Neuronal stem cell (in vitro differentiated cells): ENCODE measurements around the gene TPM2.
A peak's percentile ranks its signal among the peaks of the same experiment; 100 is the strongest.

Source experiments
- DNase-seq: peaks from one replicate; pipeline ENCODE4 v3.0.0-alpha.2; 2013; ENCODE audit warnings: low spot score
- H2AFZ ChIP-seq: one replicate; pipeline ENCODE4 v1.6.1; 2013; ENCODE audit warnings: mild to moderate bottlenecking, low read length, inconsistent platforms
- H2AK5ac ChIP-seq: 2 replicates; pipeline ENCODE4 v1.6.1; 2013; ENCODE audit warnings: low read depth, mild to moderate bottlenecking, inconsistent platforms, low read length, moderate library complexity, mixed read lengths
- H2BK120ac ChIP-seq: 2 replicates; pipeline ENCODE4 v1.6.1; 2013; ENCODE audit warnings: low read depth, mild to moderate bottlenecking, inconsistent platforms, low read length, moderate library complexity, mixed read lengths
- H2BK12ac ChIP-seq: one replicate; pipeline ENCODE4 v1.6.1; 2013; ENCODE audit warnings: low read length, inconsistent platforms
- H2BK15ac ChIP-seq: 2 replicates; pipeline ENCODE4 v1.6.1; 2013; ENCODE audit warnings: mild to moderate bottlenecking, low read length, inconsistent platforms, mixed read lengths
- H2BK5ac ChIP-seq: one replicate; pipeline ENCODE4 v1.6.1; 2013; ENCODE audit warnings: inconsistent platforms, mild to moderate bottlenecking, low read length, moderate library complexity
- H3K14ac ChIP-seq: one replicate; pipeline ENCODE4 v1.6.1; 2013; ENCODE audit warnings: low read length, inconsistent platforms
- H3K18ac ChIP-seq: 2 replicates; pipeline ENCODE4 v1.6.1; 2013; ENCODE audit warnings: low read length, inconsistent platforms
- H3K23ac ChIP-seq: 2 replicates; pipeline ENCODE4 v1.6.1; 2013; ENCODE audit warnings: low read depth, mild to moderate bottlenecking, mixed read lengths, low read length, inconsistent platforms; ENCODE audit not compliant: poor library complexity
- H3K27ac ChIP-seq: replicated peaks from 3 replicates; pipeline ENCODE4 v1.5.1; 2013; ENCODE audit warnings: low read length, inconsistent platforms
- H3K27me3 ChIP-seq, 3 experiments: 2 replicates each; pipeline ENCODE4 v1.6.1; 2013; ENCODE audit warnings: low read length in 3 of 3, mild to moderate bottlenecking in 2 of 3, inconsistent platforms in 1 of 3, low read depth in 1 of 3, mixed read lengths in 1 of 3, moderate library complexity in 1 of 3; ENCODE audit not compliant: control insufficient read depth in 3 of 3, insufficient read depth in 3 of 3
- H3K36me3 ChIP-seq, 2 donors: replicated peaks in 1 of 2; 2 replicates each; pipeline ENCODE4 v1.6.1; 2013; ENCODE audit warnings: low read length in 2 of 2; ENCODE audit not compliant: control insufficient read depth in 2 of 2, insufficient read depth in 2 of 2
- H3K4ac ChIP-seq: 2 replicates; pipeline ENCODE4 v1.6.1; 2013; ENCODE audit warnings: inconsistent platforms, mild to moderate bottlenecking, low read length, moderate library complexity
- H3K4me1 ChIP-seq, 2 donors: 1 replicate in 1 of 2; 2 replicates in 1 of 2; pipeline ENCODE4 v1.6.1; 2013; ENCODE audit warnings: low read length in 2 of 2, low read depth in 1 of 2; ENCODE audit not compliant: control insufficient read depth in 2 of 2, insufficient read depth in 1 of 2
- H3K4me2 ChIP-seq: one replicate; pipeline ENCODE4 v1.6.1; 2013; ENCODE audit warnings: mild to moderate bottlenecking, low read length, inconsistent platforms; ENCODE audit not compliant: insufficient read depth, poor library complexity, severe bottlenecking
- H3K4me3 ChIP-seq, 2 donors: 2 replicates each; pipeline ENCODE4 v1.5.1; 2013; ENCODE audit warnings: low read length in 2 of 2, mild to moderate bottlenecking in 2 of 2, inconsistent platforms in 1 of 2, moderate library complexity in 1 of 2
- H3K79me1 ChIP-seq: one replicate; pipeline ENCODE4 v1.6.1; 2013; ENCODE audit warnings: low read depth, mild to moderate bottlenecking, inconsistent platforms, low read length, moderate library complexity
- H3K9ac ChIP-seq: one replicate; pipeline ENCODE4 v1.6.1; 2013; ENCODE audit warnings: mild to moderate bottlenecking, low read depth, low read length, inconsistent platforms; ENCODE audit not compliant: poor library complexity
- H3K9me3 ChIP-seq, 2 donors: replicated peaks in 1 of 2; 2 replicates each; pipeline versions ENCODE3 to v1.6.1; 2013; ENCODE audit warnings: low read length in 2 of 2, mild to moderate bottlenecking in 2 of 2, inconsistent platforms in 1 of 2, low read depth in 1 of 2, mixed read lengths in 1 of 2, moderate library complexity in 1 of 2; ENCODE audit not compliant: control insufficient read depth in 2 of 2, insufficient read depth in 1 of 2
- H4K8ac ChIP-seq: one replicate; pipeline ENCODE4 v1.6.1; 2013; ENCODE audit warnings: low read depth, mild to moderate bottlenecking, inconsistent platforms, low read length, moderate library complexity
- H4K91ac ChIP-seq: one replicate; pipeline ENCODE4 v1.6.1; 2013; ENCODE audit warnings: low read length, low read depth, mild to moderate bottlenecking, inconsistent platforms; ENCODE audit not compliant: poor library complexity
- WGBS, 2 donors: extraction: QIAGEN DNeasy Blood & Tissue Kit; methylation state at CpG; one replicate each; pipeline ENCODE4 v1.1.7; 2013; ENCODE audit warnings: missing lambda C conversion rate in 2 of 2, mixed read lengths in 1 of 2; ENCODE audit not compliant: insufficient read length in 2 of 2, insufficient replicate concordance in 1 of 2; ENCODE audit errors: extremely low coverage in 2 of 2; 5-methylcytosine and 5-hydroxymethylcytosine counted together

TPM2 gene

DNA sequence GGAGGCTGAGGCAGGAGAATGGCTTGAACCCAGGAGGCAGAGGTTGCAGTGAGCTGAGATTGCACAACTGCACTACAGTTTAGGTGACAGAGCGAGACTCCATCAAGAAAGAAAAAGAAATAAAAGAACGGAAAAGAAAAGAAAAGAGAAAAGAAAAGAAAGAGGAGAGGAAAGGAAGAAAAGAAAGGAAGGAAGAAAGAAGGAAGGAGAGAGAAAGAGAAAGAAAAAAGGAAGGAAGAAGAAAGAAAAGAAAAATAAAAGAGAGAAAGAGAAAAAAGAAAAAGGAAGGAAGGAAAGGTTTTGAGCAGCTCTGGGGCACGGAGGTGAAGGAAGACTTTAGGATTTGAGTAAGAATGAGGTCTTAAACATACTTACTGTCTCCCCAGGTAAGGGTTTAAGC lies 23.9 kb upstream of the TPM2 start:
- no CpG with 5 or more reads among the region's 3 CpGs for WGBS, 2 donors

DNA sequence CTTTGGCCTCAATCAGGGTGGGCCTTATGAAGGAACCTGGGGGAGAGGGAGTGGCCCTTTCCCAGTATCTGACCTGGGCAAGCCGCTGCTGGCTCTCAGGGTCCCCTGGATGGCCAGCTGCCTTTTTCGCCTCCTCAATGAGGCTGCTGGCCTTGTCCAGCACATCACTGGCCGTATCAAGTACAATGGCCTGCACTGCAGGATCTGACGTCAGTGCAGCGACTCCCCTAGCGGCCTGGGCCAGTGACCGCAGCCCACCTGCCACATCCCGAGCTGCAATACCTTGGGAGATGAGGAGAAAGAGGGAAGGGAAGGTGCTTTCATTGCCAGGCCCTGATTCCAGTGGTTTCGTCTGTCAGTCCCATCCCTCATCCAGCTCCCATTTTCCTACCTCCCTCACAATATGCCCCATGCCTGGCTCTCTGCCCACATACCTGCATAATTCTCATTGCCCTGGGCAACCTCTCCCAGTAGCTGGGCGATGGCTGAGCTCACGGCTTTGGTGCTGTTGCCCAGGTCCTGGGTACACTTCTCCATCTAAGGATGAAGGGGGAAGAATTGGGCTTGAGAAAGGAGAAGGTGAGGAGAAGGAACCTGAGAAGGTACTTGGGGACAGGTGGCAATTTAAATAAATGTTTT lies 23.2 kb upstream of the TPM2 start:
- Histone ChIP-seq H3K27me3 (no peaks in the 10 kb centered on the region), H4K8ac (no peak overlapping the region), H2BK12ac (no peak overlapping the region), H2BK15ac (no peak overlapping the region), H3K9me3 (no peaks in the 10 kb centered on the region), H3K23ac (no peak overlapping the region), H3K14ac (no peak overlapping the region), H3K4me2 (no peak overlapping the region), H3K27ac (no peak overlapping the region), H3K18ac (no peak overlapping the region), H4K91ac (no peak overlapping the region), H3K79me1 (peaks cover 2% of the 10 kb centered on the region), H3K4me1 (no peaks in the 10 kb centered on the region), H3K4ac (no peak overlapping the region), H3K36me3 (peaks cover 69 to 94% of the 10 kb centered on the region in 2 donors), H2BK5ac (no peak overlapping the region), H2BK120ac (no peak overlapping the region), H3K9ac (no peak overlapping the region), H3K4me3 (no peak overlapping the region), H2AFZ (no peak overlapping the region), H2AK5ac (no peak overlapping the region)
- no peak for DNase-seq
- WGBS, 2 donors = no CpG with 5 or more reads among the region's 11 CpGs

More for the DNA sequence above, 23.9 kb upstream of the TPM2 start:
- Histone ChIP-seq H2AK5ac (no peak overlapping the region), H2BK120ac (no peak overlapping the region), H3K4me2 (no peak overlapping the region), H3K23ac (no peak overlapping the region), H2BK15ac (no peak overlapping the region), H3K9me3 (no peaks in the 10 kb centered on the region), H4K91ac (no peak overlapping the region), H3K14ac (no peak overlapping the region), H3K79me1 (peaks cover 2% of the 10 kb centered on the region), H3K4ac (no peak overlapping the region), H3K4me1 (no peaks in the 10 kb centered on the region), H3K27ac (no peak overlapping the region), H4K8ac (no peak overlapping the region), H2AFZ (no peak overlapping the region), H3K9ac (no peak overlapping the region), H3K18ac (no peak overlapping the region), H2BK5ac (no peak overlapping the region), H2BK12ac (no peak overlapping the region), H3K36me3 (peaks cover 70 to 94% of the 10 kb centered on the region in 2 donors), H3K27me3 (no peaks in the 10 kb centered on the region), H3K4me3 (no peak overlapping the region)
- DNase-seq = no peak

DNA sequence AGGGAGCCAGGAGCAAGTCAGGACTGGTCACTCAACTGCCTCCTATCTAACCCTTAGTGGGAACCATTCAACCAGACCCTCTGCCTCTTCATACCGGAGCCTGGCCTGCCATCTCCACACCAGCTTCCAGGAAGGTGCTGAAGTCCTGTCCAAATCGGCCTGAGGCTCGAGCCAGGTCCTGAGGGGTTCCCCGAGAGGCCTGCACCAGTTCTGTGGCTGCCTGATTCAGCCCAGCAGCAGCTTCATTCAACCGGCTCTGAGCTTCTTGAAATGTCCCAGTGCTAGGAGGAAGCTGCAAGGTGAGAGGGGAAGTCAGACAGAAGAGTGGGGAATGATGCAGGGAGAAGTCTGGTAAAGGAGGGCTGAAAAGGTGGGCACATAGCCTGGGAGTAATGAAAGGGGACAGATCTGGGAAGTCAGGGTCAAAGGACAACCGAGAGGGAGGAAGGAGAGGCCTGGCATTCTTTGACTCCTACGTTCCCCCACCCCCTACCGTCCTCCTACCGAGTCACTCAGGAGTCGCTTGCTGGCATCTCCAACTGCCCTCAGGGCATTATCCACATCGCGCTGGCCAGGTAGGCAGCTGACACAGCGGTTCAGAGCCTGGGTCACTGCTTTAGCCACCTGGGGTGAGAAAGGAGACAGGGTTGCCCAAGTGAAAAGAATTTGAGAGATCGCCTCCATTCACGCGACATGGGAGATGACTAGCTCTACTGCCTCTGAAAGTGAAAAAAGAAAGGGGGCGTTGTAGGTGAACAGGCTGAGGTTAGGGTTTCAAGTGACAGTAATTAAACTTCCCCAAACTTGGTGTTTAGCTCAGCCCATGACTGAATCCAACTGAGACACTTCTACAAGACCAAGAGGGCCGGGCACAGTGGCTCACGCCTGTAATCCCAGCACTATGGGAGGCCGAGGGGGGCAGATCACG lies 22.0 kb upstream of the TPM2 start:
- H3K14ac ChIP-seq = no peak overlapping the region
- no peak overlapping the region for H2BK15ac ChIP-seq
- no peak overlapping the region for H4K91ac ChIP-seq
- WGBS, 2 donors = no CpG with 5 or more reads among the region's 21 CpGs
- no peak overlapping the region for H3K27ac ChIP-seq
- no peak overlapping the region for H3K9ac ChIP-seq
- no peaks in the 10 kb centered on the region for H3K27me3 ChIP-seq
- no peaks in the 10 kb centered on the region for H3K9me3 ChIP-seq
- H2BK120ac ChIP-seq = no peak overlapping the region
- H3K23ac ChIP-seq = no peak overlapping the region
- DNase-seq = no peak
- H3K4ac ChIP-seq = no peak overlapping the region
- H2AFZ ChIP-seq = no peak overlapping the region
- no peak overlapping the region for H3K4me3 ChIP-seq
- peaks cover 69 to 94% of the 10 kb centered on the region in 2 donors for H3K36me3 ChIP-seq
- H3K4me2 ChIP-seq = no peak overlapping the region
- no peak overlapping the region for H4K8ac ChIP-seq
- no peak overlapping the region for H2BK12ac ChIP-seq
- peaks cover 2% of the 10 kb centered on the region for H3K79me1 ChIP-seq
- peak overlapping the region; percentile 78 for H2BK5ac ChIP-seq
- H3K18ac ChIP-seq = no peak overlapping the region
- H3K4me1 ChIP-seq = no peaks in the 10 kb centered on the region
- H2AK5ac ChIP-seq = no peak overlapping the region

DNA sequence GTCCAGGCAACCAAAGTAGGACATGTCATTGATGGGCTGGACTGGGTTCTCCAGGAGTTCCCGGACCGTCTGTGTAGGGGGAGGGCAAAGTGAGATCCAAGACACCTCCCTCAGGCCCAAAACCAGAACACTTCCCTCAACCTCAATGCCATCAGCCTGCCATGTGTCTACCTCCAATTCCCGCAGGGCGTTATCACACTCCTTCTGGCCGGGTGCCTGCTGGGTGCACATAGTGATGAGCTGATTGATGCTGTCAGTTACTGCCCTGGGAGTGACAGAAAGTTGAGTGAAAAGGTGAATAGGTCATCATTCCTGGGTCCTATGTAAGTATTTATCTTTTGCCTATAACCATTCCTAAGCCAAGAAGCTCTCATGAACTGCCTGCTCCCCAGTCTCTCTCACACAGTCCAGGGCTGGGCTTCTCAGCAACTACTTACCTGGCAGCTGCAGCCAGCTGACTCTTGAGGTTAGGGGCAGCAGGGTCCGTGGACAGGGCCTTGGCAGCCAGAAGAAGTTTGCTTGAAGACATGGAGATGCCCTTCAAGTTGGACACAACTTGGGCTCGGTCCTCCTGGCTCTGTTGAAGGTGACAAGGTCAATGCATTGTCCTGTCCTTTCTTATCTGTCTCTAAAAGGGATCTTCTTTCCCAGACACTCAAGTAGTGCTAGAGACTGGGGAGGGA lies 21.2 kb upstream of the TPM2 start:
- H3K4ac ChIP-seq = no peak overlapping the region
- no peak overlapping the region for H3K18ac ChIP-seq
- no peak overlapping the region for H2AK5ac ChIP-seq
- H4K91ac ChIP-seq = no peak overlapping the region
- peaks cover 2% of the 10 kb centered on the region for H3K79me1 ChIP-seq
- no peaks in the 10 kb centered on the region for H3K9me3 ChIP-seq
- H2BK5ac ChIP-seq = peak overlapping the region; percentile 78
- no peak for DNase-seq
- H3K23ac ChIP-seq = no peak overlapping the region
- no peak overlapping the region for H2BK120ac ChIP-seq
- H3K27ac ChIP-seq = no peak overlapping the region
- H2AFZ ChIP-seq = no peak overlapping the region
- no CpG with 5 or more reads among the region's 7 CpGs for WGBS, 2 donors
- no peaks in the 10 kb centered on the region for H3K4me1 ChIP-seq
- H3K4me2 ChIP-seq = no peak overlapping the region
- H3K14ac ChIP-seq = no peak overlapping the region
- no peak overlapping the region for H3K9ac ChIP-seq
- no peak overlapping the region for H2BK12ac ChIP-seq
- no peaks in the 10 kb centered on the region for H3K27me3 ChIP-seq
- H3K4me3 ChIP-seq = no peak overlapping the region
- H2BK15ac ChIP-seq = no peak overlapping the region
- H3K36me3 ChIP-seq = peaks cover 70 to 94% of the 10 kb centered on the region in 2 donors
- H4K8ac ChIP-seq = peak overlapping the region; percentile 32
